HepG2 (cell line): Measurements from ENCODE around the gene CCS. TPM values are rescaled to one million over a fixed set of nuclear protein-coding genes. Genes with fewer than 3 reads are reported as not detected.

Experiments used
- ASH2L ChIP-seq: fragments of 300-600, 200-600 bp; sonication (generic); IDR thresholded peaks from 2 replicates; pipeline ENCODE4 v1.7.0; 2017; ENCODE audit warnings: low read depth, mild to moderate bottlenecking, moderate library complexity, mixed read lengths, low read length; ENCODE audit not compliant: insufficient read length
- CSRNP1 ChIP-seq: sonication (generic); formaldehyde crosslinking; IDR thresholded peaks from 2 replicates; pipeline ENCODE4 v1.8.1; 2023; ENCODE audit warnings: mild to moderate bottlenecking, missing genetic modification reagents
- DR1 ChIP-seq: sonication (generic); formaldehyde crosslinking; IDR thresholded peaks from 2 replicates; pipeline ENCODE4 v1.8.0; 2021; ENCODE audit warnings: mild to moderate bottlenecking, missing genetic modification reagents, inconsistent platforms
- ETS1 ChIP-seq: sonication (generic); formaldehyde crosslinking; IDR thresholded peaks from 2 replicates; pipeline ENCODE4 v1.4.0; 2020; ENCODE audit warnings: missing genetic modification reagents
- GATAD1 ChIP-seq: IDR thresholded peaks from 2 replicates; pipeline ENCODE4 v1.6.1; 2016; ENCODE audit warnings: missing genetic modification reagents, missing compliant biosample characterization
- REST ChIP-seq, 2 experiments: IDR thresholded peaks; 2 replicates each; pipeline ENCODE4 v1.6.1; 2011 to 2012; ENCODE audit warnings: low read length in 2 of 2, borderline replicate concordance in 1 of 2, low read depth in 1 of 2, mild to moderate bottlenecking in 1 of 2, moderate library complexity in 1 of 2
- ZFP91 ChIP-seq: sonication (generic); formaldehyde crosslinking; IDR thresholded peaks from 2 replicates; pipeline ENCODE4 v1.9.0; 2022; ENCODE audit warnings: missing genetic modification reagents, mild to moderate bottlenecking, borderline replicate concordance
- ZNF10 ChIP-seq: sonication (generic); formaldehyde crosslinking; IDR thresholded peaks from 2 replicates; pipeline ENCODE4 v1.4.0; 2020; ENCODE audit warnings: mild to moderate bottlenecking, low read depth, missing genetic modification reagents, borderline replicate concordance
- ZNF407 ChIP-seq: sonication (generic); formaldehyde crosslinking; IDR thresholded peaks from one replicate; pipeline ENCODE4 v1.5.1; 2020; ENCODE audit warnings: mild to moderate bottlenecking, missing genetic modification reagents; ENCODE audit errors: not compliant biosample characterization
- polyA plus RNA-seq, 8 experiments: library from polyadenylated mRNA; depleted of rRNA in 3 of 8; stranded (reverse) in 7 of 8; unstranded in 1 of 8; fragments of >200 nt; fragmentation: Illumina TruSeq in 4 of 8; extraction: Trizol in 4 of 8; gene quantifications; 2 replicates each; pipeline versions ENCODE4 v1.2.1 to v1.2.3, GENCODE V29; 2011 to 2016; ENCODE audit warnings: low read depth in 4 of 8, missing spikeins in 1 of 8, mixed read lengths in 1 of 8; ENCODE audit not compliant: insufficient read depth in 1 of 8
- total RNA-seq, 5 experiments: library from RNA; depleted of rRNA; stranded (reverse); fragments of >200 nt; fragmentation: Illumina TruSeq; extraction: Trizol; gene quantifications; 2 replicates each; pipeline ENCODE4 v1.2.3, GENCODE V29; 2016; ENCODE audit warnings: low read depth in 1 of 5

Gene CCS
- total and polyA plus RNA-seq, 2 of the 13 experiments (the other 11 are each of a cell fraction or from before 2014, with no cell fraction given) = 25.4 to 44.6 TPM

GRCh38 chr11:66591175-66591574 is 1.8 kb upstream of the CCS start (continued):
- TF ChIP-seq ZNF407 (no peak), GATAD1 (no peak), ZNF10 (CRISPR knock-in tag) (no peak), ZFP91 (no peak), ASH2L (peak; percentile 38), CSRNP1 (CRISPR knock-in tag) (no peak), DR1 (CRISPR knock-in tag) (no peak), REST (IDR thresholded peaks at IDR 0.05; ENCODE audit: borderline replicate concordance in 1 of 2, low read depth in 1 of 2, low read length in 2 of 2) (no peak), ETS1 (CRISPR knock-in tag) (no peak)
